T-helper 1 cell treated with Interleukin-12 subunit alpha and Interleukin-12 subunit beta and Interleukin-4 antibody, amounts not matched to agents 30 μg/mL and 1 μg/mL, for 36 hours (primary cell): Measurements from ENCODE around the gene SRGAP1.
"Not testable (repeated sequence)": the region's sequence is repeated elsewhere in the genome, so short reads cannot be mapped to it uniquely, and the experiment has no call there.

Source experiments
- H3K27ac Mint-ChIP-seq: one replicate; pipeline ENCODE4 v1.8.0; 2021; ENCODE audit warnings: mild to moderate bottlenecking, mixed read lengths
- H3K27me3 Mint-ChIP-seq: one replicate; pipeline ENCODE4 v1.8.0; 2021; ENCODE audit warnings: low read depth, mixed read lengths
- H3K36me3 Mint-ChIP-seq: one replicate; pipeline ENCODE4 v1.8.0; 2021; ENCODE audit warnings: low read depth, mixed read lengths
- H3K4me1 Mint-ChIP-seq: one replicate; pipeline ENCODE4 v1.8.0; 2021; ENCODE audit warnings: low read depth, mixed read lengths
- H3K4me3 Mint-ChIP-seq: one replicate; pipeline ENCODE4 v1.8.0; 2021; ENCODE audit warnings: mild to moderate bottlenecking, moderate library complexity, mixed read lengths
- H3K9me3 Mint-ChIP-seq: one replicate; pipeline ENCODE4 v1.8.0; 2021; ENCODE audit warnings: mixed read lengths

The SRGAP1 gene

DNA sequence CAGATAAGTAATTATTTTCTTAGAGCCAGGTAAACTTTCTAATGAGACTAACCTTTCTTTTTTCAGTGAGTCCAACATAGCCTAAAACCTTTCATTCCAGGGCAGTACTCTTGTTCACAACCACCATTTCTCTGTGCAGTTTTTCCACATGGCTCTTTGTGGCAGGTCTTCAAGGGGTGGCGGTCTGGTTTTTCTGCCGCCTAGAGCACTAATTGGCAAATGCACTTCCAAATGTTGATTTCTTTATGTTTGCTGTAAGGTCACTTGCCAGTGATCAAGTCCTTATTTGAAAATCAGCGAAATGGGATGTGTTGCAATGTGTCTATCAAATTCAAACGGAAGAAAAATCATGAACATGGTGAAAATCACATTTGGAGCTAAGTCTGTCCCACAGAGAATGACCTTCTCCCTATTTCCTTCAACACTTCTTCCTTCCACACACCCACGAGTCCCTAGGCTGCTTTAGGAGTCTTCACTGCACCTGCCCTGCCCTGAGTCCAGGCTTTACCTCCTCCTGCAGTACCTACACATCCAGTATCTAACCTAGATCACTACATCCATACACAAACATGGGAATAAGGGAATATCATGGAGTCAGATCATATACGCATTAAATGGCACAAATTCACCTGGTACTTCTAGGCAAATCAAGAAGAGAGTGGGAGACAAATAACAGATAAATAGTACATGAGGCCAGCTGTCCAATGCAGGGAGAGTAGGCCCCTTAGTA is 1.9 kb downstream of the SRGAP1 start:
- Mint-ChIP-seq H3K9me3 (no peaks in the 10 kb centered on the region), H3K27me3 (peaks cover 42% of the 10 kb centered on the region), H3K4me1 (peaks cover 7% of the 10 kb centered on the region), H3K36me3 (peaks cover 2% of the 10 kb centered on the region), H3K4me3 (no peak overlapping the region), H3K27ac (no peak overlapping the region)

DNA sequence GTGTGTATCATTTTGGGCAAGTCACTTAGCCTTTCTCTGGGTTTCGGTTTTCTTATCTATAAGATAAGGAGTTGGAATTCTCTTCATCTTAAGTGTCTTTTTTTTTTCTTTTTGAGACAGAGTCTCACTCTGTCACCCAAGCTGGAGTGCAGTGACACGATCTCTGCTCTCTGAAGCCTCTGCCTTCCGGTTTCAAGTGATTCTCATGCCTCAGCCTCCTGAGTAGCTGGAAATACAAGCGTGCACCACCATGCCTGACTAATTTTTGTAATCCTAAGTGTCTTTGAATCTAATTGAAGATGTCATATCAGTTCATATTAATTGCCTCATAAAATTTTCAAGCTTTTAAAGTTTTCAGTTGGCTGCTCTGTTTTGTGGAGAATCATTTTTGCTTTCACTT is 4.0 kb downstream of the SRGAP1 start:
- Mint-ChIP-seq H3K27ac (peak overlapping the region; percentile 31), H3K4me1 (peaks cover 5% of the 10 kb centered on the region), H3K27me3 (peaks cover 29% of the 10 kb centered on the region), H3K36me3 (peaks cover 2% of the 10 kb centered on the region), H3K4me3 (no peak overlapping the region), H3K9me3 (no peaks in the 10 kb centered on the region)

DNA sequence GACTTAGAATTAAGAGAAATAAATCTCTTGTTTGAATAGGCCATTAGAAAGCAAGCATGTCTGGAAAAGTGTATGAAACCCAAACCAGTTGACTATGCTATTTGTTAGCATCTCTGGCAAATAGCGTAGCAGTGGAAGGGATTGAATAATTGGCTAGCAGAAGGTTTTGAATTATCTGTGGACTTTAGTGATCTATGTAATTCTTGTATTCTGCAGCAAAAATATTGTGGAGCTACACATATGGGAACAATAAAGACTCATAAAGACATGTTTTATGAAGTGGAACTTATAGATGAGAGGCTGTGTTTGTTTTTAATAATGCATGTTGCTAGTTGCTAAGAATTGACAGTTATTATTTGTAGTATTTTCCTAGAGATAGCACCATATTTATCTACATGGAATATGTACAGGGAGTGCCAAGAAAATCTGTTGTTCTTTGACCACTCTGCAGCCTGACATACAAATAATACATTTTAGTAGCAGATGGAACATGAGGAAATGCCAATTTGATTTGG is 4.7 kb downstream of the SRGAP1 start:
- H3K27ac Mint-ChIP-seq = no peak overlapping the region
- peaks cover 2% of the 10 kb centered on the region for H3K36me3 Mint-ChIP-seq
- peaks cover 5% of the 10 kb centered on the region for H3K4me1 Mint-ChIP-seq
- no peaks in the 10 kb centered on the region for H3K9me3 Mint-ChIP-seq
- peaks cover 29% of the 10 kb centered on the region for H3K27me3 Mint-ChIP-seq
- no peak overlapping the region for H3K4me3 Mint-ChIP-seq

DNA sequence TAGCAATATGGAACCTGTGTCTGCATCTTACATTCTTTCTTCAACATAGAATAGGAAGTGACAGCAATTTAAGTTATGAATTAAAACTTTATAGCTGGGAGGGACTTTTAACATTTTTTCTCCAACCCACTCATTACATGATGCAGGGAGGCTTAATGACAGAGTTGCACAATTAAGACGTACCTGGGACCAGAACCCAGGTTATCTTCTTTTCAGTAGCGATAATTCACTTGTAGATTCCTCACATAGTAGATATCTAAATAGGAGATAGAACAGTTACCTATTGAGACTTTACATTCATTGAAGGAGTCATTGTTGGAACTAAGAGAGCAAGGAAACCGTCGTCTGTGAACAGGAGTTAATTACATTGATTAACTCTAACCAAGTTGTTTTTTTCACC is 5.1 kb downstream of the SRGAP1 start:
- Mint-ChIP-seq H3K9me3 (no peaks in the 10 kb centered on the region), H3K4me3 (no peak overlapping the region), H3K4me1 (peaks cover 3% of the 10 kb centered on the region), H3K36me3 (peaks cover under 1% of the 10 kb centered on the region), H3K27me3 (peaks cover 27% of the 10 kb centered on the region), H3K27ac (no peak overlapping the region)

DNA sequence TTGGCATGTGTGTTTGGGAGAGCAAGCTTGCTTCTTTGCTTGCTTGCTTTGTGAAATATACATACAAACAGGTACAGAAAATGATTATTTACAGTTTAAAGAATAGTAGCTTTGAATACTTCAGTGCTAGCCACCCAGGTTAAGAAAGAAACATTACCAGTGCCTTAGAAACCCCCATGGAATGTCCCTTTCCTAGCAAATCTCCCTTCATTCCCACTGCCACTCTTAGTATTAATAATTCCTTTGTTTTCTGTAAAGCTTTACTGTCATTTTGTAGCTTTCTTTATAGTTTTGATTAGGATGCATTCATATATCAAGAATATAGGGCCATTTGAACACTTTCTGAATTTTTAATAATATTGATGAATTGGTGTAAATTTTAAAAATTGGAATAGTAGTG is 9.5 kb downstream of the SRGAP1 start:
- Mint-ChIP-seq H3K4me3 (no peak overlapping the region), H3K36me3 (no peaks in the 10 kb centered on the region), H3K9me3 (no peaks in the 10 kb centered on the region), H3K4me1 (no peaks in the 10 kb centered on the region), H3K27me3 (peaks cover 5% of the 10 kb centered on the region), H3K27ac (no peak overlapping the region)

DNA sequence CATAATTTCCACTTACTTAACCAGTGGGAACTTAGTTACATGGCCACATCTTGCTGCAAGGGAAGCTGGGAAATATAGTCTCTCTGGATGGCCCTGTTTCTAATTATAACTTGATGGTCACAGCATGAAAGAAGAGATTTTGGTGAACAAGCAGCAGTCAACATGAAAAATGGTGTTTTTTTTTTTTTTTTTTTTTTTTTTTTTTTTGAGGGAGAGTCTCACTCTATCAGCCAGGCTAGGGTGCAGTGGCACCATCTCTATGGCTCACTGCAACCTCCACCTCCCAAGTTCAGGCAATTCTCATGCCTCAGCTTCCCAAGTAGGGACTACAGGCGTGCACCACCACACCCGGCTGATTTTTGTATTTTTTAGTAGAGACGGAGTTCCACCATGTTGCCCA is 10.8 kb downstream of the SRGAP1 start:
- no peaks in the 10 kb centered on the region for H3K36me3 Mint-ChIP-seq
- H3K27ac Mint-ChIP-seq = no peak overlapping the region
- no peak overlapping the region for H3K4me3 Mint-ChIP-seq
- H3K27me3 Mint-ChIP-seq = no peaks in the 10 kb centered on the region
- H3K4me1 Mint-ChIP-seq = no peaks in the 10 kb centered on the region
- H3K9me3 Mint-ChIP-seq = no peaks in the 10 kb centered on the region

DNA sequence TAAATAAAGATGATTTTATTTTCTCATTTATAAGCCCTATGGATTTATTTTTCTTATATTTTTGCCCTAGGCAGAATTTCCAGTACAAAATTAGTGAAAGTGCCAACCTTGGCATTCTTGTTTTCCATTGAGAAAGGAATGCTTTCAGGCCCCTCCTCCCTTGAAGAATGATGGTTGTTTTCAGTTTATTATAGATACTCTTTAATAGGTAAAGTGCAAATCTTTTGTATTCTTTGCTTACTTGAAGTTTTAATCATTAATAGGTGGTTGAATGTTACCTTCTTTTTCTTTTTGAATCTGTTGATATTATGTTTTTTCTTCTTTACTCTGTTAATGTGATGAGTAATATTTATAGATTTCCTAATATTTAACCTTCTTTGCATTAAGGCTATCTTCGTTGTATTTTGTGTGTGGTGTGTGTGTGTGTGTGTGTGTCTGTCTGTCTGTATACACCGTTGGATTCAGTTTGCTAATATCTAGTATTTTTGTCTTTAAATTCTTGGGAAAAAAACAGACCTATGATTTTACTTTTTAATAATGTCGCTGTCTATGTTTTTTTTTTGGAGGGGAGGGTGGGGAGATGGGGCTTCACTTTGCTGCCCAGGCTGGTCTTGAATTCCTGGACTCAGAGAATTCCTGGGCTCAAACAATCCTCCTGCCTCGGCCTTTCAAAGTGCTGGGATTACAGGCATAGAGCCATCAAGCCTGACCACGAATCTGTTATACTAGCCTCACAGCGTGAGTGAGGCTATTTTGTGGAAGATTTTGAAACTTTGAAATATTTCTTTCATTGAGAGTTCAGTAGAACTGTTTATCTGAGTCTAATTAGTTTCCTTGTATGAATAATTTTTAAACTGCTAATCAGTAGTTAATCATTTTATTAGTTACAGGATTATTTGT is 13.5 kb downstream of the SRGAP1 start:
- no peaks in the 10 kb centered on the region for H3K27me3 Mint-ChIP-seq
- no peaks in the 10 kb centered on the region for H3K36me3 Mint-ChIP-seq
- no peak overlapping the region for H3K4me3 Mint-ChIP-seq
- H3K27ac Mint-ChIP-seq = no peak overlapping the region
- H3K4me1 Mint-ChIP-seq = no peaks in the 10 kb centered on the region
- no peaks in the 10 kb centered on the region for H3K9me3 Mint-ChIP-seq

DNA sequence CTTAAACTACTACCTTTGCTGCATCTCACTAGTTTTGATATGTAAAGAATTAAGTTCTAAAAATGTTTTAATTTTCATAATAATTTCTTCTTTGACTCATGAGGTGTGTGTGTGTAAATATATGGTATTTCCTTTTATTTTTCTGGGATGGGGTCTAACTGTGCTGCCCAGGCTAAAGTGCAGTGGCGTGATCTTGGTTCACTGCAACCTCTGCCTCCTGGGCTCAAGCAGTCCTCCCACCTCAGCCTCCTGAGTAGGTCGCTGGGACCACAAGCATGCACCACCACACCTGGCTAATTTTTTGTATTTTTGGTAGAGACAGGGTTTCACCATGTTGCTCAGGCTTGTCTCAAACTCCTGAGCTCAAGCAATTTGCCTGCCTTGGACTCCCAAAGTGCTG is 15.4 kb downstream of the SRGAP1 start:
- not testable (repeated sequence) for H3K36me3 Mint-ChIP-seq, H3K9me3 Mint-ChIP-seq

DNA sequence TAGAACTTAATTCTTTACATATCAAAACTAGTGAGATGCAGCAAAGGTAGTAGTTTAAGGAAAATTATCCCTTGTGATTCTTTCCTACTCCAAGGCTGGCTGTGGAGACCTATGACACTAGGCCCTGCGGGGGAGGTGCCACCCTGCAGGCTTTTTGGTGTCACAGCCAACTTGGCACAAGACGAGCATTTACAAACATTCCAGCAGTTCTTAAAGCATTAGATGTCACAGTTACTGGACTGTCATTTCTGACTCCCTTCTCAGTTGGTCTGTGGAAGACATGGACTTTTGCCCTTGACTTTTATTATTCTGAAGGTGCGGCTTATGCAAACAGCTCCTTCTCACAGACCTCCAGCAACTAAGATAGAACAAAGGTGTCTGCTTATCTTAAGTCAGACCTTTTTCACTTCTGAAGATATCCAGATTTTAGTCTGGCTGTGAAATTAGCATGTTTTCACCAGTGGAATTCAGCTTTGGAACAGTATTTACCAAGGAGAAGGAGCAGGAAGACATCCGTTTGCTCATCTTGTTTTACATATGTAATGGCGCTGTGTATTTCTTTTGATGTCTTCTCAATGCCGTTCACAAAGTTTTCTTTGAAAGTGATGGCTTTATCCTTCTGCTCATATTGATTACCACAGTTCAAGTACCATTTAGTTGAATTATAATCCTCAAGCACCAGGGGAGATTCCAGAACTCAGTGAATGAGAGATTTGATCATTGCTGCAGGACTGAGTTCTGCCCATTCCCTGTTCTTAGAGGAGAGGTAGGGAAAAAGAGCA is 17.9 kb downstream of the SRGAP1 start:
- Mint-ChIP-seq H3K9me3 (no peaks in the 10 kb centered on the region), H3K27me3 (no peaks in the 10 kb centered on the region), H3K4me3 (no peak overlapping the region), H3K4me1 (no peaks in the 10 kb centered on the region), H3K27ac (no peak overlapping the region), H3K36me3 (no peaks in the 10 kb centered on the region)

More for the DNA sequence above, 15.4 kb downstream of the SRGAP1 start:
- H3K27me3 Mint-ChIP-seq, H3K4me3 Mint-ChIP-seq, H3K27ac Mint-ChIP-seq, H3K4me1 Mint-ChIP-seq: not testable (repeated sequence)

DNA sequence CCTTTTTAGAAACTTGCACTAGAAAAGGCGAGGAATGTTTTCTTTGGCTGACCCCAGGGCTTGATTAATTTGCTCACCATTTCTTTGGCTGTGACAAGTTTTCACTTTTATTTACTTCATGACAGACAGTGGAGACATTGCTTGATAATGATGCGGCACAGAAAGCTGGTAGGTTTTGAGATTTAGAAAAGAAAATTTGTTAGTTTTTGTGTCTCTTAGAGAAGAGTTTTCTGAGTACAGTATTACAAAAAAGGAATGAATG is 18.4 kb downstream of the SRGAP1 start:
- H3K4me1 Mint-ChIP-seq = no peaks in the 10 kb centered on the region
- H3K27me3 Mint-ChIP-seq = no peaks in the 10 kb centered on the region
- H3K27ac Mint-ChIP-seq = no peak overlapping the region
- no peaks in the 10 kb centered on the region for H3K36me3 Mint-ChIP-seq
- no peak overlapping the region for H3K4me3 Mint-ChIP-seq
- H3K9me3 Mint-ChIP-seq = no peaks in the 10 kb centered on the region

DNA sequence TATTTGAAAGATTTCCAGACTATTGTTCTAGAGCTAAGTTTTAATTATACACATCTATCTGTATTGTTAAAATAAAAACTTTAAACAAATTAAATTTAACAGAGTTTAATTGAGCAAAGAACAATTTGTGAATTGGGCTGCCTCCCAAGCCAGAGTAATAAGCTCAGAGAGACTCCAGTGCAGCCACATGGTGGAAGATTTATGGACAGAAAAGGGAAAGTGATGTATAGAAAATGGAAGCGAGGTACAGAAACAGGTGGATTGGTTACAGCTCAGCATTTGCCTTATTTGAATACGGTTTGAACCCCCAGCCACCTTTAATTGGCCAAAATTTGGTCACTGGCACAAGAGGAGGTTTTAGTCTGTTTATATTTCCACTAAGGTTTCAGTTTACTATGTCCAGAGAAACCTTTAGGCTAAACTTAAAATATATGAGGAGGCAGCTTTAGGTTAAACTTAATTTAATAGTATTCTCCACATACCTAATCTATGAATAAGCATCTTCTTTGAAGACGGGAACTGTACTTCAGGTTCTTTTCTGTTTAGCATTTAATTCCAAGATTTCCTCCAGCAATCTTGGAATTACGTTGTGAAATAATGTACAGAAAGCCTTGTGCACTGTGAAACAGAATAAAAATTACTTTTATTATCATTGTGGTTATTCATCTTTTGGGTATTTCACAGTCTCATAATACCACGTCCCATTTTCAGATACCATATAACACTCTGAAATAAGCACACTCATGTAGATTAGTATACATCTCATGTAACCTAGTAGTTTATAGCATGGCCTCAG is 19.4 kb downstream of the SRGAP1 start:
- Mint-ChIP-seq H3K4me1 (no peaks in the 10 kb centered on the region), H3K4me3 (no peak overlapping the region), H3K9me3 (no peaks in the 10 kb centered on the region), H3K36me3 (no peaks in the 10 kb centered on the region), H3K27me3 (no peaks in the 10 kb centered on the region), H3K27ac (no peak overlapping the region)

DNA sequence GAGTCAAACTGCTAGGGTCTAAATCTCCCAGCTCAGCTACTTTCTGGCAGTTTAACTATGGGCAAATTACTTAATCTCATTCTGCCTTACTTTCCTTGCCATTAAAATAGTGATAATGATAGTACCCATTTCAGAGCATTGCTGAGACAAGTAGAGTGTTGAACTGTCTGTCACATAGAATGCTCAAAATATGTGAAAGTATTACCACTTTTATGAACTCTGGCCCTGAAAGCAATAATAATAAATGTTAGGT is 19.9 kb downstream of the SRGAP1 start:
- no peak overlapping the region for H3K4me3 Mint-ChIP-seq
- no peaks in the 10 kb centered on the region for H3K36me3 Mint-ChIP-seq
- no peak overlapping the region for H3K27ac Mint-ChIP-seq
- no peaks in the 10 kb centered on the region for H3K27me3 Mint-ChIP-seq
- no peaks in the 10 kb centered on the region for H3K9me3 Mint-ChIP-seq
- H3K4me1 Mint-ChIP-seq = no peaks in the 10 kb centered on the region

DNA sequence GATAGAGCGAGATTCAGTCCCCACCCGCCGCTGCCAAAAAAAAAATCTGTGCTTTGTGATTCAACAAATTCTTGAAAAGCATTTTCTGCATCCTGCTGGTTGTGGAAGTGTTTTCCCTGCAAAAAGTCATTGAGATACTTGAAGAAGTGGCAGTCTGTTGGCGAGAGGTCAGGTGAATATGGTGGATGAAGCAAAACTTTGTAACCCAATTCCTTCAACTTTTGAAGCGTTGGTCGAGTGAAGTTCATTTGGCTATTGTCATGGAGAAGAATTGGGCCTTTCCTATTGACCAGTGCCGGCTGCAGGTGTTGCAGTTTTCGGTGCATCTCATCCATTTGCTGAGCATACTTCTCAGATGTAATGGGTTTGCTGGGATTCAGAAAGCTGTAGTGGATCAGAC is 20.9 kb downstream of the SRGAP1 start:
- Mint-ChIP-seq H3K9me3 (no peaks in the 10 kb centered on the region), H3K4me3 (no peak overlapping the region), H3K27ac (no peak overlapping the region), H3K27me3 (no peaks in the 10 kb centered on the region), H3K4me1 (no peaks in the 10 kb centered on the region), H3K36me3 (no peaks in the 10 kb centered on the region)

DNA sequence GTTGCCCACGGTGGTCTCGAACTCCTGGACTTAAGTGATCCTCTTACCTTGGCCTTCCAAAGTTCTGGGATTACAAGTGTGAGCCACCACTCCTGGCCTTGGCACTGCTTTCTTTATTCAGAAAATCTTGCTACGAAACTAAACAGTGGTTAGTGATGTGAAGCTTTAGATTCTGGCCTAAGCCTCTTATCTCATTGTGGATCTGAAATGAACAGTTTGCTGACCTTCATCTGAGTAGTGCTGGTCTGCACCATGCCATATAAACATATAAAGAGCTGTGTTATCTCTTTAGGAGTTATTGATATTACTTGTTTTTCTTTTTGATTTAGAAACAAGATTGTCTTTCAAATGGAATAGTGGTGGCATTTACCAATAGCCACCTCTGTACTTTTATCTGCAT is 22.6 kb downstream of the SRGAP1 start:
- Mint-ChIP-seq H3K36me3 (no peaks in the 10 kb centered on the region), H3K4me3 (no peak overlapping the region), H3K9me3 (no peaks in the 10 kb centered on the region), H3K27ac (no peak overlapping the region), H3K27me3 (no peaks in the 10 kb centered on the region), H3K4me1 (no peaks in the 10 kb centered on the region)
